IPS-18c (cell line): Measurements from ENCODE around the gene CHST3.
"Not testable (repeated sequence)": the region's sequence is repeated elsewhere in the genome, so short reads cannot be mapped to it uniquely, and the experiment has no call there.

Experiments
- H3K4me3 ChIP-seq: 2 replicates; pipeline ENCODE4 v1.7.0; 2013; ENCODE audit warnings: low read depth, mild to moderate bottlenecking, low read length, moderate library complexity; ENCODE audit not compliant: insufficient read depth
- H3K9me3 ChIP-seq: one replicate; pipeline ENCODE4 v1.6.1; 2013; ENCODE audit warnings: mild to moderate bottlenecking, low read length, moderate library complexity; ENCODE audit not compliant: control insufficient read depth, insufficient read depth

CHST3 gene

DNA sequence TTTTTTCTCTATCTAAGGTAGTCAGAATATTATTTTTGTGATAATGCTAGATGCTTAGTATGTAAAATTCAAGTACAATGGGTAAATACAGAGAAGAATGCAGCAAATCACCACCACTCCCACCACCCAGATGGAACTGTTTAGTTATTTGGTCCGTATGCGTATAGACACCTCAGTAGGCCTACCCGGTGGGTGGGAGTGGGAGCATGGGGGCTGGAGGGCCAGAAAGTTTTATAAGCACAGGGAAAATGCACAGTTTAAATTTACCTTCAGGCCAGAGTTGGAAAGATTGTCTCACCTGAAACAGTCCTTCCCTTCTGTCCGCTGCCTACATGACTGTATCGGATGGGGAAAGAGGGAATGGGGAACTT, 15.5 kb downstream of the CHST3 start:
- H3K9me3 ChIP-seq: no peaks in the 10 kb centered on the region
- no peak overlapping the region for H3K4me3 ChIP-seq

DNA sequence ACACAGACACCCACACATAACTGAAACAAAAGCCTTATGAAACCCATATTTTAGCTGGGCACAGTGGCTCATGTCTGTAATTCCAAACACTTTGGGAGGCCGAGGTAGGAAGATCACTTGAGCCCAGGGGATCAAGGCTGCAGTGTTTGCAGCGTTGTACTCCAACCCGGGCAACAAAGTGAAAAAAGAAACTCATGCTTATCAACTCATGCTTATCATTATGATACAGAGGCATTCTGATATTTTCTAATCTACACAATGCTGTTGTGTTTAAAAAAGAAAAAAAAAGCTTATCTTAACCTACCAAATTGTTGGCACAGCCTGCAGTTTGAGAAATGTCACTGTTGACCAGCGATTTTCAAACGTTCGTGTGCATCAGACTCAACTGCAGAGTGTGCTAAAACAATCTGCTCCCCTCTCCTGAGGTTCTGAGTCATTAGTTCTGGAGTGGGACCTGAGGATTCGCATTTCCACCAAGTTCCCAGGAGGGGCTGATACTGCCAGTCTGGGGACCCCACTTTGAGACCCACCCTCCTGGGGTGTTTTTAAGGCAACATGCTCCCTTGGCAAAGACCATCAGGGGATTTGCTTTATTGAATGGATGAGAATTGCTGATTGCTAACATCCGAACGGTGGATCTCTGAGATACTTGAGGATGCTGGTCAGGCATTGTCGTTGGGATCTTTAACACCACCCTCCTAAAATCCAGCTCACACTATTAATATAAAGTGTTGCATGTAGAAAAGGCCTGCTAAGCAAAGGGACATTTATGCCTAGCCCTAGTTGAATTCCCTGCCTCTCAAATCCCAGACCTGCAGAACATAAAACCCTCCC, 16.2 kb downstream of the CHST3 start:
- H3K9me3 ChIP-seq: no peaks in the 10 kb centered on the region
- no peak overlapping the region for H3K4me3 ChIP-seq

DNA sequence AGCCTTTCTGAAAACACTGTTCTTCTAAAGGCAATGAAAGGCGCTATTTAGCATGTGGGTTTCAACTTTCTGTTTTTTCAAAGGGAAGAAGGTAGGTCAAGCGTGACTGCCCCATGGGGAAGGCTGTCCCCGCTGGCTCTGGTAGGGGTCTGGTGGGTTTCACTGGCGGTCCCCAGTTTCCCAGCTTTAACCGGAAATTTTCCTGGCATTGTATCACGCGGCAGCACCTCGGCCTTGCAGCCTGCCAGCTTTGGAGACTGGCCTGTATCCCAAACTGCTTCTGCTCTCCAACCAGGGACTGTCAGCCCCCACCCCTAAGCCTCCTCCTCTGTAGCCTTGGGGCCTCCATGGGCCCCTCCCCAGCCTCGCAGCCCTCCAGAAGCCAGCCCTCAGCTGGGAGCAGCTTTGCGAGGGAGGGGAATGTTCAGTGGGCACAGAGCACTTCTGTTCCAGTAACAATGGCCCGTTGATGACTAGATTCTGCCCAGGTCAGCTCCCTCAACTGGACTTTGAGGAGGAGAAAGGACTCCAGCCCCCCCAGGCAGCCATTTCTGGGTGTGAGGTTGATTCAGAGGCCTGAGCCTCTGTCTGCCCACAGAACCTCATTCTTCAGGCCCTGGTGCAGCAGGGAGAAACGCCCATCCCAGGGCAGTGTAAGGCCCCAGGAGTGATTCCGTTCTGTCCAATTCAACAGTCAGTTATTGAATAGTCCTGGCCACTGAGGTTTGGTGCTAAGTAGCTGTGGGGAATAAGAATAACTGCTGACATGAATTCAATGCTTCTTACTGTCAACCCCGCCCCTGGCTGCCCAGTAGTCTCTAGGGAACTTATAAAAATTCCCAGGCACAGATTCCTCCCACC, 17.1 kb downstream of the CHST3 start:
- H3K4me3 ChIP-seq: no peak overlapping the region

DNA sequence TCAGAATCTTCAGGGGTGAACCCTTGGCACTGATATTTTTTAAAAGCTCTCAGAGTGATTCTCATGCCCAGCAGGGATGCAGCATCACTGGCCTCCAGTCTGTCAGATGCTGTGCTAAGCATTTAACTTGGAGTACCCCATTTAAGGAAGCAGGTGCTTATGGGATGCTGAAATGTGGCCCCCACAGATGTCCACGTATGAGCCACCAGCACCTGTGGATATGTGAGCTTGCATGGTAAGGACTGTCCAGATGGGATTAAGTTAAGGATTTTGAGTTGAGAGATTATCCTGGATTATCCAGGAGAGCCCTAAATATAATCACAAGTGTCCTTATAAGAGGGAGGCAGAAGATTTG, 17.7 kb downstream of the CHST3 start:
- Histone ChIP-seq H3K4me3 (no peak overlapping the region), H3K9me3 (no peaks in the 10 kb centered on the region)

More for the DNA sequence above, 17.1 kb downstream of the CHST3 start:
- H3K9me3 ChIP-seq: no peaks in the 10 kb centered on the region

DNA sequence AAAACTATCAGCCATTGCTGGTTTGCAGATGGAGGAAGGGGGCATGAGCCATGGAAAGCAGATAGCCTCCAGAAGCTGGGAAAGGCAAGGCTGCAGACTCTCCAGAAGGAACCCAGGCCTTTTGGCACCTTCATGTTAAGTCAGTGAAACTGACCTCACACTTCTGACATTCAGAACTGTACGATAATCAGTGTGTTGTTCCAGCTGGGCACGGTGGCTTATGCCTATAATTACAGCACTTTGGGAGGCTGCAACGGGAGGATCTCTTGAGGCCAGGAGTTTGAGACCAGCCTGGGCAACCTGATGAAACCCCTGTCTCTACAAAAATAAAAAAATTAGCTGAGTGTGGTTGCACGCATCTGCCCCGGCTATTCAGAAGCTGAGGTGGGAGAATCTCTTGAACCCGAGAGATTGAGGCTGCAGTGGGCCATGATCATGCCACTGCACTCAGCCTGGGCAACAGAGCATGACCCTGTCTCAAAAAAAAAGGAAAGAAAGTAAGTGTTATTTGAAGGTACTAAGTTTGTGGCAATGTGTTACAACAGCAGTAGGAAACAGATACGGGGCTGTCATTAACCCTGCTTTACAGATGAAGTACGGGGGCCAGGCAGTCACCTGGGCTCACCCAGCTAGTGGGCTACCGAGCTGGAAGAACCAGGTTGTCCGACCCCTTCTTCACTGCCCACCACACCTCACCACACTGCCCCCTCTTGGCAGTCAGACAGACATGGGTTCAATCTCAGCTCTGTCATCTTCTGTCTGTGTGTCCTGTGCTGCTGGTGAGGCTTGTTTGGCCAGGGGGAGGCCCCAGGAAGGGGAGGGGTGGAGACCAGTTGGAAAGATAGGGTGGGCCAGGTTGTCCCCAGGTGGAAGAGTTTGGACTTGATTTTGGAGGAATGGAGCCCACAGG, 18.3 kb downstream of the CHST3 start:
- H3K9me3 ChIP-seq: no peaks in the 10 kb centered on the region
- H3K4me3 ChIP-seq: no peak overlapping the region

DNA sequence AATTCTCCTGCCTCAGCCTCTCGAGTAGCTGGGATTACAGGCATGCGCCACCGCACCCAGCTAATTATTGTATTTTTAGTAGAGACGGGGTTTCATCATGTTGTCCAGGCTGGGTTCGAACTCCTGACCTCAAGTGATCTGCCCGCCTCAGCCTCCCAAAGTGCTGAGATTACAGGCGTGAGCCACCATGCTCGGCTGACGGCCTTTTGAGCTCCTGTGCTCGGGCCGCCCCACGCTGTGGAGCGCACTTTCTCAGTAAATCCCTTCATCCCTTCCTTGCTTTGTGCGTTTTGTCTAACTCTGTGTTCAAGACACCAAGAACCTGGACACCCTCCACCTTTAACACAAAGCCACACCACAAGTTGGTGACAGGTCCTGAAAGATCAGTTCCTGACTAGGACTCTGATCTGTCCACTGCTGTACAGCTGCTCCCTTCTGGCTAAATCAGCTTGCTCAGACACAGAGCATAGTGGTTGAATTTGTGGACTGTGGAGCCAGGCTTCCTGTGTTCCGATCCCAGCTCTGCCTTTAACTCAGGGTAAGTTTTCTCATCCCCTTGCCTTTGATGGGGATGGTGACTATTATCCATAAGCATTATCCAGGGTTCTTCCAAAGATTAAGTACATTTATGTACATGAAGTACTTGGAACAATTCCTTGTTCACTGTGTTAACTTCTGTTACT, 20.1 kb downstream of the CHST3 start:
- Histone ChIP-seq H3K4me3 (no peak overlapping the region), H3K9me3 (no peaks in the 10 kb centered on the region)

DNA sequence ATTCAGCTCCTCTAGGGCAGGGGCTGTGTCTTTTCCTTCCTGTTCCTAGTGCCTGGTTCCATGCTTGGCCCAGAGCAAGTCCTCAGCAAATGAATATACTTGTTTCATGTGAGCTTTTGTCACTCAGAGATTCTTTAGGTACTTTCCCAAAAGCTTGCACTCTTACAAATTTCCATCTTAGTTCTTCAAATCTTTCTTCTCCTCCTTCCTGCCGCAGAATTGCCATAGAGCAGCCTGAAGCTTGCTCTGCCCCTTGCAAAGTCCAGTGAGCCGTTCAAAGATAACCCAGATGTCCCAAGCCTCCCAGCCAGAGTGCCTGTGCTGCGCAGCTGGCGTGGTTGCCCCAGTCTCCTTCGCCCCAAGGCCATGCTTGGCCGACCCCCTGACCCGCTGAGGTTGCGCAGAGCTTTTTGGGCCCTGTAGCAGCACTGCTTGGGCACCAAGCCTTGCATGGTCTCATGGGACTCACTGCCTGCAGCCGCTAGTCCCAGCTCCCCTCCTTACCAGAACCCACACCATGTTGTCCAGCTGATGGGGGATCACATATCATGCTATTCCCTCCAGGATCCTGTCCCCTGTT, 20.7 kb downstream of the CHST3 start:
- no peak overlapping the region for H3K4me3 ChIP-seq

DNA sequence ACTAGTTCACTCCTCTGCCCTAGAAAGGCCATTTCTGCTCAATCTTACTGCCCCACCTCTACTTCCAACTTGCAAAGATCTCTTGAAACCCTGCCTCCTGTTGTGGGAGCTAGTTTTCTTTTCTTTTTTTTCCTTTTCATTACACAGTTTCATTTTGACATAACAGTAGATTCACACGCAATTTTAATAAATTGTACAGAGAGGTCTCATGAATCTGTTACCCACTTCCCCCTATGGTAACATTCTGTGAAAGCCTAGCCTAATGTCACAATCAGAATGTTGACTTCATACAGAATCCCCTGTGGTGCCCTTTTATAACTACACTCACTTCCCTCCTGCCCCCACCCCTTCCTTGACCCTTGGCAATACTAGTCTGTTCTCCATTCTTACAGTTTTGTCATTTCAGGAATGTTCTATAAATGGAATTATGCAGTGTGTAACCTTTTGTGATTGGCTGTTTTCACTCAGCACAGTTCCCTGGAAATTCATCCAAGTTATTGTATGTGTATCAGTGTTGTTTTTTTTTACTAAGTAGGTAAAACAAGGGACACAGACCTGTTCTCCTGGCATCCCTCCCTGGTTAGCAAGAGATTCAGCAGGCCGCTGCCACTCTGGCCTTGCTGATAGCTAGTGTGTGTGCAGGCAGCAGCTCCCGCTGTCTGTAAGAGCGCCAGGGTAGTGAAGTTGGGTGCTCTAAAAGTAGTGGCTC, 21.5 kb downstream of the CHST3 start:
- no peak overlapping the region for H3K4me3 ChIP-seq
- no peaks in the 10 kb centered on the region for H3K9me3 ChIP-seq

More for the DNA sequence above, 20.7 kb downstream of the CHST3 start:
- no peaks in the 10 kb centered on the region for H3K9me3 ChIP-seq

DNA sequence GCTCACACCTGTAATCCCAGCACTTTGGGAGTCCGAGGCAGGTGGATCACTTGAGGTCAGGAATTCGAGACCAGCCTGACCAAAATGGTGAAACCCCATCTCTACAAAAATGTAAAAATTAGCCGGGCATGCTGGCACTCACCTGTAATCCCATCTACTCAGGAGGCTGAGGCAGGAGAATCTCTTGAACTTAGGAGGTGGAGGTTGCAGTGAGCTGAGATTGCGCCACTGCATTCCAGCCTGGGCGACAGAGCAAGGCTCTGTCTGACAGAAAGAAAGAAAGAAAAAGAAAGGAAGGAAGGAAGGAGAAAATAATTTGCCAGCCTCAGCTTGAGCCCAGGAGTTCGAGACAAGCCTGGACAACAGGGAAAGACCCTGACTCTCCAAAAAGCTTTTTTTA, 24.7 kb downstream of the CHST3 start:
- not testable (repeated sequence) for H3K9me3 ChIP-seq, H3K4me3 ChIP-seq

DNA sequence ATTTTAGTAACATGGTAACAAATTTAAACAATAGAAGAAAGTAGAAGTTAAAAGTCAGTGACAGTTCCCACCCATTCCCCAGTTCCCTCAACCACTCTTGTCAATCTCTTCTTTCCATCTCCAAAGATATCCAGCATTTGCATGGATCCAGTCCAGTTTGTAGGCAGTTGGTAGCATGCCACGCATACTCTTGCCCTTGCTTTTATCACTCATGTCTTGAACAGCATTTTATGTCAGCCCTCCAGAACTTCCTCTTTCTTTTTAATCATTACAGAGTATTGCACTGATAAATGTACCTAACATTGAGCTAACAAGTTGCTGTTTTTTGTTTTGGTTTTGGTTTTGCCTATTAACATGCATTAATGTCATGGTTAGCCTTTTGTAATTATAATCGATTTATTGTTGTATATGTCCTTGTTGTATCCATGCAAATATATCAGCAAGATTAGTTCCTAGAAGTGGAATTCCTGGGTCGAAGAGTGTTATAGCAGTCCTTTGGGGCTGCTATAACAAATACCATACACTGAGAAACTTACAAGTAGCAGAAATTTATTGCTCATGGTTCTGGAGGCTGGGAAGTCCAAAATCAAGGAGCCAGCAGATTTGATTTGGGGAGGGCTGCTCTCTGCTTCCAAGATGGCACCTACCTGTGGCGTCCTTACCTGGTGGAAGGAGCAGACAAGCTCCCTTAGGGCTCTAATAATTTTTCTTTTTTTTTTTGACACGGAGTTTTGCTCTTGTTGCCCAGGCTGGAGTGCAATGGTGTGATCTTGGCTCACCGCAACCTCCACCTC, 25.7 kb downstream of the CHST3 start:
- no peaks in the 10 kb centered on the region for H3K9me3 ChIP-seq

DNA sequence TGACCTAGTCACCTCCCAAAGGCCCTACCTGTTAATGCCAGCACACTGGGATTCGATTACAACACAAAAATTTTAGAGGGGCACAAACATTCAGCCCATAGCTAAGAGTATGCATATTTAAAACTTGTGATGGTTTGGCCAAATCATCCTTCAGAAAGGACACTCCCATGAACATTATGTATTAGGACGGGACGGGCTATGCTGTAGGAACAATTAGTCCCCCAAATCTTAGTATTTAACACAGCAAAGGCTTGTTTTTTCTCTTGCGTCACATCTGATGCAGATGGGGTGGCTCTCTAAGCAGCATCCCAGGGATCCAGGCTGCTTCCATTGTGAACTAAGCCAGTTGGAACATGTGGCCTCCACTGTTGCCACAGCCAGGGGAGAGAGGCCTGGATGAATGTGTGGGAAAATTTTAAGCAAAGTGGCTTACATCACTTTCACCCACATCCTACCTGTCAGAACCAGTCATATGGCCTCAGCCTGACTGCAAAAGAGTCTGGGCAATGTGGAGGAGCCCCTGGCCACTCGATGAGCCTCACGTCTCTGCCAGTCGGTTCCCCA, 26.6 kb downstream of the CHST3 start:
- Histone ChIP-seq H3K9me3 (no peaks in the 10 kb centered on the region), H3K4me3 (no peak overlapping the region)

More for the DNA sequence above, 25.7 kb downstream of the CHST3 start:
- no peak overlapping the region for H3K4me3 ChIP-seq

DNA sequence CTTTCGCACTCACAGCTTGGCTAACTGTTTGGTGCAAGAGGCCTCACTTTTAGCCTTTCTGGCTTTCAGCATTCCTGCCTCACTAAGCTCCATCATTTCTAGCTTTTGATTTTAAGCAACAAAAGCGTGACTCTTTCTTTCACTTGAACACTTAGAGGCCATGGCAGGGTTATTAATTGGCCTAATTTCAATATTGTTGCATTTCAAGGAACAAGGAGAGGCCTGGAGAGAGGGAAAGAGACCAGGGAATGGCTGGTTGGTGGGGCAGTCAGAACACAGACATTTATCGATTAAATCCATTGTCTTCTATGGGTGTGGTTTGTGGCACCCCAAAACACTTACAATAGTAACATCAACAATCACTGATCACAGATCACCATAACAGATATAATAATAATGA, 31.3 kb downstream of the CHST3 start:
- Histone ChIP-seq H3K9me3 (no peaks in the 10 kb centered on the region), H3K4me3 (no peak overlapping the region)

DNA sequence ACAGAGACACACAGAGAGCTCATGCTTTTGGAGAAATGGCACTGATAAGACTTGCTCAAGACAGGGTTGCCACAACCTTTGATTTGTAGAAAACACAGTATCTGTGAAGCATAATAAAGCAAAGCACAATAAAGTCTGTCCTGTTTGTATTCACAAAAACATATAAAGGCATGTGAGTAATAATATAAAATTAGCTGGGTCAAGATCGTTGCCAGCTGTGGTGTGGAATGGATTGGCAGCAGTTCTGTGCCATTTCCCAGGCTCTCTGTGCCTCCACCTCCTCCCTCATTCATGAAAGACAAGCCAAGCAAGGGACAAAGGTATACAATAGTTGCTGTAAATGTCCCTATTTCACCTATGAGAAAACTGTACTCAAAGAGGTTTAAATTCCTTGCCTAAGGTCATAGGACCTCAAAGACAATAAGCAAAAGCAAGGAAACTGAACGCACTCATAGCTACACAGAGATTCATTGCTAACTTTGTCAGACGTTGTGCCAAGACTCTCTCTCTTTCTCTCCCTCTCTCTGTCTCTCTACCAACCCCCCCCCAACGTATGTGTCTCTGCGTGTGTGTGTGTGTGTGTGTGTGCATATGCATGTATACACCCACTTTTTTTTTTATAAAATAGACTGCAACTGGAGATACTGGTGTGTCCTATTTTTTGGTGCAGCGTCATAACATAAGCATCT, 31.8 kb downstream of the CHST3 start:
- H3K4me3 ChIP-seq: no peak overlapping the region
- no peaks in the 10 kb centered on the region for H3K9me3 ChIP-seq

DNA sequence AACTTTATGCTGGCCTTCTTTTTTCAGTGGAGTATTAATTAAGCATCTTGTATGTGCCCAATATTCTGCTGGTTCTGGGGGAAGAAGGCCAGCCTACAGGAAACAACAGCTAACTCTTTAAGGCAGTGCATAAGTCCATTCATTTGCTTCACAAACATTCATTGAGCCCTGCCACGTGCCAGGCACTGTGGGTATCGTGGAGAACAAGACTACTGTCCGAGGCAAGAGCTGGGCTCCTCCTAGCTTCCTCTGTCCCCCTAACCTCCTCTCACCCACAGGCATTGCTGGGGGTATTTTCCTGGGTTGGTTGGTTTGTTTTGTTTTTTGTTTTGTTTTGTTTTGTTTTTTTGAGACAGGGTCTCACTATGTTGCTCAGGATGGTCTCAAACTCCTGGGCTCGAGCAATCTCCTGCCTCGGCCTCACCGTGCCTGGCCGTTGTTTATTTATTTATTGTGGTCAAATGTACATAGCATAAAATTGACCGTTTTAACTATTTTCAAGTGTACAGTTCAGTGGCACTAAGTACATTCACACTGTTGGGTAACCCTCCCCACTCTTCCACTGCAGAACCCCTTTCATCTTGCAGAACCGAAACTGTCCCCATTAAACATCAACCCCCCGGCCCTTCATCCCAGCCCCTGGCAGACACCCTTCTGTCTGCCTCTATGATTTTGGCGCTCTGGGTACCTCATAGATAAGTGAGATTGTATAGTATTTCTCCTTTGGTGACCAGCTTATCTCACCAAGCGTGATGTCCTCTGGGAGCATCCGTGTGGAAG, 32.6 kb downstream of the CHST3 start:
- Histone ChIP-seq H3K4me3 (no peak overlapping the region), H3K9me3 (no peaks in the 10 kb centered on the region)
